Prostate gland (tissue), 2 donors: ENCODE data around the gene ADD2.

Experiments used
- CTCF ChIP-seq, 4 experiments: fragments of 200-600 bp in 2 of 4; fragments of 450-650 bp in 2 of 4; sonication (generic) in 2 of 4; IDR thresholded peaks; 1 replicate in 3 of 4; 2 replicates in 1 of 4; pipeline ENCODE4 v1.5.1; 2016 to 2019; ENCODE audit warnings: antibody characterized with exemption in 4 of 4, mild to moderate bottlenecking in 2 of 4, moderate library complexity in 2 of 4
- POLR2A ChIP-seq: fragments of 450-650 bp; IDR thresholded peaks from one replicate; pipeline ENCODE4 v1.6.1; 2016; ENCODE audit warnings: antibody characterized with exemption, mild to moderate bottlenecking

GRCh38 chr2:70718736-70719135 lies 49.3 kb downstream of the ADD2 start:
- TF ChIP-seq CTCF (IDR thresholded peaks at IDR 0.05) (no peak), POLR2A (no peak)
